G401.6 (cell line): ENCODE results near the gene DDX46.
"Not testable (repeated sequence)": the region's sequence is repeated elsewhere in the genome, so short reads cannot be mapped to it uniquely, and the experiment has no call there.

Experiments used
- FAIRE-seq: peaks from 2 replicates; lab custom pipeline; 2012; peaks lifted over from hg19 to GRCh38; lab: Jason Lieb, UNC

DDX46 gene

DNA sequence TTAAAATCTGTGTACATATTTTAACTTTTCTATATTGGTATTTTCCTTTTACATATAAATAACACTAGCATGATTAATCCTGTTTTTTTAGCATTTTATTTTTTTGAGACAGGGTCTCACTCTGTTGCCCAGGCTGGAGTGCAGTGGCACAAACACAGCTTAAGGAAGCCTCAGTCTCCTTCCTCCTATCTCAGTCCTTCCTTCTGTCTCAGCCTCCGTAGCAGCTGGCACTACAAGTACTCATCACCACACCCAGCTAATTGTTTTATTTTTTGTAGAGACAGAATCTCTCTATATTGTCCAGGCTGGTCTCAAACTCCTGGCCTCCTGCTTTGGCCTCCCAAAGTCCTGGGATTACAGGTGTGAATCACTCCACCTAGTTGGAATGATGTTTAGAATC is 85.7 kb downstream of the DDX46 start:
- no peak for FAIRE-seq

DNA sequence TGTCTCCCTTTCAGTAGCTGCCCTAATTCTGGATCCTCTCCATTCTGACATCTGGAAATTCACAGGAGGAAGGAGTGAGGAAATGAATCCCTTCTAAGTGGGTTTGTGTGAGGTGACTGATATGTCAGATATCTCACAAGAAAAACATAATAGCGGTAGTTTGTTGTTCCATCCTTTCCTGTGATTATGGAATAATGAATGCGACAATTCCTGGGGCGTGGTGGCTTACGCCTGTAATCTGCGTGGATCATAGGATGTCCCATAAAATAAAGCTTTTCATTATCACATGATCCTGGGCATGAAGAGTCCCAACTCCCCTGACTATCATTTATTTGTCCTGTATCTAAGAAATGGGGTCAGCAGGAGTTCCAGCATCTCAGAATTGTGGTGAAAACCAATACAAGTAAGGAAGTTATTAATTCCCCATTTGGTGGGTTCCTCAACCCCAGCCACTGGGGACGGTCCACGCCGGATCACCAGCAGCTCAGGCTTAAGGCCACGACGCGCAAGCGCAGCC is 86.8 kb downstream of the DDX46 start:
- no peak for FAIRE-seq

DNA sequence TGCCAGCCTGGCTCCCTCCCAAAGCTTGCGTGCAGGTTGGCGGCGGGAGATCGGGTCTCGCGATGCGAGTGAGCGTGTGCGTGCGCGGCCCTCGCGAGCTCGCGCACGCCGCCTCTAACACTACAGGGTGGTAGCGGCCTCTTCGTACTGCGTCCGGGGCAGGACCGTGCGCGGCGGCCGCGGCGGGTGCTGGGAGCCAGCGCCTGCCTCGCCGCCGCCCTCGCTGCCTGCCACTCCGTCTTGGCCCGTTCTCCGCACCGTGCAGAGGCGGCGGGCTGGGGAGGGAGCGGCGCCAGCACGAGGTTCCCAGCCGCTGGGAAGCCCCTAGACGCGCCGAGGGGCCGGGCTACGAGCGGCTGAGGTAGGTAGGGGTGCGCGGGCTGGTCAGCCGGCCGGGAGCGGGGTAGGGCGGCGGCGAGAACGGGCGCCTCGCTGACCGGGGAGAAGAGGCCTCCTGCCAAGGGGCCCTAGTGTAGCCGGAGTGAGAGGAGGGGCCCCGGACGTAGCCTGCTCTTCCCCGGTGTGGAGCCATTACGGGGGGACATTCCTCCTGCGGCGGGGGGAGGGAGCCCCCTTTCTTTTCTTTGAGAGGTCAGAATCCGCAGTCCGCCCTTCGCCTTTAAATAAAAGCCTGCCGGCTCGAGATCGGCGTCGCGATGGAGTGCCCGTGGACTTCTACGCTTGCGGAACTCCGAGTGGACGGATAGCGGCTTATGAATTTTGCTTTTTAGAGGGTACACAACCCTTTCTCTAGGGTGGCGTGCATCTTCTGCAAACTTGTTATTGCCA is 87.5 kb downstream of the DDX46 start, which contains the start of gene C5orf24:
C5orf24 (plus strand) TSS at position 117 of the 789 bp plus-strand sequence. CDS start 8,933 bp downstream, outside the sequence.
- FAIRE-seq, result peak; percentile 42

DNA sequence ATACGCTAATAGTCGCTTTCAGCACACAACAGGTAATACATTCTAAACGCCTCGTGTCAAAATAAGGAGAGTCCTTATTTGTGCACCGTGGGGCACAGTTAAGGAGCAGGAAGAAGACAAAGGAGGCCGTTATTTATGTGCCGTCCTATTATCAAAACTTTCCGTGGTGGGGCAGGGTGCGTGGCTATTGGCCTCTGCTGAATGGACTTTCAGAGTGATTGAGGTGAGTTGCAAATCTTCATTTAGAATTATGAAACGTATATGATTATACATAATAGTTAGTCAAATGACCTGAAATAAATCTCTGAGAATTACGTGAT is 88.0 kb downstream of the DDX46 start:
- no peak for FAIRE-seq

DNA sequence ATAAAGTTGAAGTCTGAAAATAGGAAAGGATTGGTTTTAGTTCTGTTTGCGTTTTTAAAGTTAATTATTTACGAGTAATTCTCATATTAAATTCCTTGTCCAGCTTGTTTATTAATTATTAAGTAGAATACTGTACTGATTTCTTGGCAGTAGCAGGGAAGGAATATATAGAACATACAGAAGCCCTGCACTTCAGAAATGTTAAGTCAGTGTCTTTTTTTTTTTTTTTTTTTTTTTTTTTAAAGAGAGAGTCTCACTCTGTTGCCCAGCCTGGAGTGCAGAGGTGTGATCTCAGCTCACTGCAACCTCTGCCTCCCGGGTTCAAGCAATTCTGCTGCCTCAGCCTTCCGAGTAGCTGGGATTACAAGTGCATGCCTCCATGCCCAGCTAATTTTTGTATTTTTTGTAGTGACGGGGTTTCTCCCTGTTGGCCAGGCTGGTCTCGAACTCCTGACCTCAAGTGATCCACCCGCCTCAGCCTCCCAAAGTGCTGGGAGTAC is 90.9 kb downstream of the DDX46 start:
- FAIRE-seq, result not testable (repeated sequence)

DNA sequence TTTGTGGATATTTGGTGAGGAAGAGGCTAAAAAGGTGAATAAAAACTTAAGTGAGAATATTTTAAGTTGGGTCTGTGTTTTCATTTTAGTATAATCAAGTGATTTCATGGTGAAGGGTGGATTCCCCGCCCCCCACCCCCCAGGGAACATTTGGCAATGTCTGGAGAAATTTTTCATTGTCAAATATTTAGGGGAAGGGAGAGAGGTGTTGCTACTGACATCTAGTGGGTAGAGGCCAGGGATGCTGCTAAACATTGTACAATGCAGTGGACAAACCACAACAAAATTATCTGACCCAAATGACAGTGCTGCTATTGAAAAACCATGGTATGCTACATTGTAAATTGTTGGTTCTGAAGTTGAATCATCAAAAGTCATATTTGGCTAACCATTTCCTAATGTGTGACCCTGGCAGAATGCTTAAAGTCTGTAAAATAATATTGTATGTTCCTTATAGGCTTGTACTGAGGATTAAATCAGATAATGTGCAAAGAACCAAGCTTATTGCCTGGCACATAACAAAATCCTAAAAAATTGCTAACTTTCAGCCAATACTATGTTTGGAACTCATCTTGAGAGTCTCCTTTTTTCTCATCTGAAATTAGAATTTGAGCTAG is 92.8 kb downstream of the DDX46 start:
- peak; percentile 49 for FAIRE-seq

DNA sequence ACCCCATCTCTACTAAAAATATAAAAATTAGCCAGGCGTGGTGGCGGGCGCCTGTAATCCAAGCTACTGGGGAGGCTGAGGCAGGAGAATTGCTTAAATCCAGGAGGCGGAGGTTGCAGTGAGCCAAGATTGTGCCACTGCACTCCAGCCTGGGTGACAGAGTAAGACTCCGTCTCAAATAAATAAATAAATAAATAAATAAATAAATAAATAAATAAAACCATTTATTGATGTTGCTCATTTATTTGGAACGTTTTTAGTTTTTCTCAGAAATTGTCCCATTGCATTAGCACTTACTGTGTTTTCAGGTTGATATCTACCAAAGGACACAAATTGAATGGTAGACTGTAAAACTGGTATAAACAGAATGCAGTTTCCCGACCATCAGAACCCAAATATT is 97.9 kb downstream of the DDX46 start:
- not testable (repeated sequence) for FAIRE-seq

DNA sequence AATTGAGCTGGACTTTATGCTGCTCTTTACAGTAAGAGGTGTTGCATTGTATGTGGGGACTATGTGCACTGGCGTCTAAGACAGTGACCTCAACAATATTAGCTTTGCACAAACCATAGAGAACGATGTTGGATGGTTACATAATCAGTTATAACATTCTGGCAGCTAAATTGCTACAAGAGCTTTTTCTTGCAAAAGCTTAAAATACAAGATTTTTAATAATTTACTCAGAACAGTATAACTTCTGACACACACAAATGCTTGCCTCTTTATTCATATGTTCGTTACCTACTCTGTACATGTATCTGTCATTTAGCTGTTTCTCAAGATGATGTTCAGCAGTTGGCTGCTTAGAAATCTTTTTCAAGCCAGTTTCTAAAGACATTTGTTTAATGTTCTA is 98.8 kb downstream of the DDX46 start:
- FAIRE-seq, result peak; percentile 39

DNA sequence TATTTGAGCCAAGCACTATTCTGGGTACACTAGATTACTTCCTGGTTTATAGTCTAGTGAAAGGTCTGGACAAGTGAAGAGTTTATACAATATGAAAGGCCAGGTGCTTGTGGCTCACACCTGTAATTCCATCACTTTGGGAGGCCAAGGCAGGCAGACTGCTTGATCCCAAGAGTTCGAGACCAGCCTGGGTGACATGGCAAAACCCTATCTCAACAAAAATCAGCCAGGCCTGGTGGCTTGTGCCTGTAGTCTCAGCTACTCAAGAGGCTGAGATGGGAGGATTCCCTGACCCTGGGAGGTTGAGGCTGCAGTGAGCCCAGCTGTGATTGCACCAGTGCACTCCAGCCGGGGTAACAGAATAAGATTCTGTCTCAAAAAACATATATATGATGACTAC is 106.1 kb downstream of the DDX46 start:
- no peak for FAIRE-seq

DNA sequence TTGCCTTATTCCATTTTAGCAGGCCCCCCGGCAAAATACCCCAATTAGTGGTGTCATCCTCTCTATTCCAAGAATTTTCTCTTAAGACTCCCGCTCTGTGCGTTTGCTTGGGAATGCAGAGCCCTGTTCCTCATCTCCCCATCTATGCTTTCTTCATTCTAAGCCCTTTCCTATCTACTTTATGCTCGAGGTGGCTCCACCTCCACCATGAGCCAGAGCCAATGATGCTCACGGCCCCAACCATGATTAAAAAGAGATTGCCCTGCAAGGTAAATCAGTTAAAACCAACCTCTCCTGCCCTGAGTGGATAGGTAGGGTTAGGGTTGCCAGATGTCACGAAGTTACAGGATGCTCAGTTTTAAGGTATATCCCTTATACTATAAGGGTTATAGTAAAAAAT is 114.9 kb downstream of the DDX46 start:
- no peak for FAIRE-seq

DNA sequence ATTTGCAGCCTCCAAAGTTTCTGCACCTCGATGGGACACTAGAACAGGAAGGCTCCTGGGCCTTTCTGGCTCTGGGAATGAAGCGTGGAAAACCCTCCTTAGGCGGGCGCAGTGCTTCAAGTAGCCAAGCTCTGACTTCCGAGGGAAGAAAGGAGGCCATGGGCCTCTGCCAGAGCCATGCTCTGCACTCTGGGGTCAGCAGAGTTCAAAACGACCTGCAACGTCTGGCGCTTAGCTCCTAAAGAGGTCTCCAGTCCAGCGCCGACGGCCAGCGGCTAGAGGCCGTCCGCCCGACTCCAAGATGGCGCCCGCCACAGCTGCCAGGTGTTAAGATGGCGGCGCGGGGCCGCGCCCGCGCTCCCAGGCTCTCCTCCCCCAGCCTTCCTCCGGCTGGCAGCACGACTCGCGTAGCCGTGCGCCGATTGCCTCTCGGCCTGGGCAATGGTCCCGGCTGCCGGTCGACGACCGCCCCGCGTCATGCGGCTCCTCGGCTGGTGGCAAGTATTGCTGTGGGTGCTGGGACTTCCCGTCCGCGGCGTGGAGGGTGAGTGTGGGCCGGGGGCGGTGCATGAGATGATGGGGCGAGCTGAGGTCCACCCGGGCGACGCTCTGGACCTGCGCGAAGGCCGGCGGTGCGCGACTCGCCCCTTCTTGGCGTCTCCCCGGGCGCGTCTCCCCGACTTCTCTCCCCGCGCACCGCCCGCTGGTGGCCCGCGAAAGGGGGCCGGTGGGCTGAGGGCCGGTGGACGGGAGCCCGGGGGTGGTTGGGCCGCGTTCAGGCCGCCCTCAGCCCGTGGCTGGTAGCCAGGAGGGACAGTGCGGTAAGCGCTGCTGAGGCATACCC is 115.6 kb downstream of the DDX46 start, which contains the start of gene TXNDC15:
TXNDC15 (plus strand) TSS at position 385 of the 844 bp plus-strand sequence; CDS start at position 442, 57 bp downstream.
- FAIRE-seq, result no peak

DNA sequence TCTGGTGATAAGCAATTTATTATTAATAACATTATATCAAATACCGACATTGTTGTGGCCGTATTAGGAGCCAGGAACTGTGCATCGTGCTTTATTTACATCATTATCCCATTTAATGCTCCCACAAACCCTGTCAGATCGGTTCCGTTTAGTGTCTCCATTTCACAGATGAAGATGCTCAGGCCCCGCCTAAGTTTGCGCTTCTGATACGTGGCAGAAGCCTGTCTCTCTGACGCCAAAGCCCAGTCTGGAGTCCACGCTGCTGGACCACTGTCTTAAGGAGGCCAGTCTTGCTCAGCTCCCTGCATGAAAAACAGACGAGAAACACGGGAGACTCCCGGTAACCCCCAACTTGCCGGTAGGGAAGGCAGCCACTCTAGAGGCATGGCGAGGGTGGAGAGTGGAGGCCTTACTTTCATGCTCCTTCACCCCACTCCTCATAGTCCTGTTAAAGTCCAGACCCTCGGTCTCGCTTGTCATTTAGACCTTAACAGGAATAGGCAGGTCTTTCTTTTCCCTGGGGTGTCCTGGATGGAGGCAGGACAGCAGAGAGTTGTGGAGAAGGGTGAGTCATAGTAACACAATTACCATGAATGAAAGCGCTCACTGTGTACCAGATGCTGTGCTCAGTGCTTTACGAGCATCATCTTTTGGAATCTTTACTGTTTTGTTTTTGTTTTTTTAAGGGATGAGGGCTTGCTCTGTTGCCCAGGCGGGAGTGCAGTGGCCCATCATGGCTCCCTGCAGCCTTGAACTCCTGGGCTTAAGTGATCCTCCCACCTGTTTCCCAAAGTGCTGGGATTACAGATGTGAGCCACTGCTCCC is 116.5 kb downstream of the DDX46 start:
- no peak for FAIRE-seq

DNA sequence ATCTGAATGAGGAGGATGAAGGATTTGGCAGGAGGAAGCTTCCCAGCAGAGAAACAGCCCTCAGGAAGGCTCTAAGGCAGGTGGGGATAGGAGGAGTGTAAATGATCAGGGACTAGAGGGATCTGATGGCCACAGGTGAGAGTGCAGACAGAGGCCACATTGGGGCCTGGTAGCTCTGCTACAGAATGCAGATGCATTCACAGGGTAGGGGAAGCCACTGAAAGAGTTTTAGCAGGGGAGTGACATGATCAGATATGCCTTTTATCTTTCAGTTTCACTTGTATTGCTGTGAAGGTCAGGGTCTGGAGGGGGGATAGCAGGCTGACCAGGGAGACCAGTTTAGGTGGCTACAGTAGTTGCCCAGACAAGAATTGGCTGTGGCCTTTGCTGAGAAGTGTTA is 118.6 kb downstream of the DDX46 start:
- FAIRE-seq, result no peak

DNA sequence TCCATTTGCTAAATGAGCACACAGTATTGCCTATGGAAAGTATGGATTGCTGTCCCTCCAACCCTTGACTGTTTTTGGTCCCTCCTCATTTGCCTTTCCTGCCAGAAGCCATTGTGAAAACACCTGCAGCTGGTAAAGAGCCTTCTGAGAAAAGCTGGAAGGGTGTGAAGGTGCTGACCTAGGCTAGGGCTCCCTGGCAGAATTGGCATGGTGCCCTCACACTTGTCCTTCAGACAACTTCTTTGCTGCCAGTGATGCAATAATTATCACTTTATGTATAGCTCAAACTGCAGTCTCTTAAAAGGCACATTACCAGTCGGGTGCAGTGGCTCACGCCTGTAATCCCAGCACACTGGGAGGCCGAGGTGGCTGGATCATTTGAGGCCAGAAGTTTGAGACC is 119.8 kb downstream of the DDX46 start:
- FAIRE-seq, result no peak

DNA sequence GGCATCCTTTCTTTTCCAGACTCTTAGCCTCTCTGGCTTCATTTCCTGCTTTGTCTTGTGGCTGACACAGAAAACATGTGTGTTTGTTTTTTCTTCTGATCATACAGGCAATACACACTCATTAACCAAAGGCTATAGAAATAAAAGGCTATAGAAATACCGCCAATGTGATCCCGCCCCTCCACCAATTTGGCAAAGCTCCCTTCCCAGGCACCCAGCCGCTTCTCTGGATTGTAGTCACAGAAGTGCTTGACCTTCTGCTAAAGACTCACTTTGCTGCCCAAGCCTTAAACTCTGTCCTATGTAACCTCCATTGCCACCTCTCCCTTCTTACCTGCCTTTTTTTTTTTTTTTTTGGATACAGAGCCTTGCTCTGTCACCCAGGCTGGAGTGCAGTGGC is 120.9 kb downstream of the DDX46 start:
- no peak for FAIRE-seq
